Activated gamma-delta T cell (primary cell): ENCODE measurements around the gene MYRIP.
"Not testable (repeated sequence)": the region's sequence is repeated elsewhere in the genome, so short reads cannot be mapped to it uniquely, and the experiment has no call there.

Experiments
- DNase-seq: peaks from one replicate; lab custom pipeline; 2025; lab: John Stamatoyannopoulos, UW

MYRIP gene

DNA sequence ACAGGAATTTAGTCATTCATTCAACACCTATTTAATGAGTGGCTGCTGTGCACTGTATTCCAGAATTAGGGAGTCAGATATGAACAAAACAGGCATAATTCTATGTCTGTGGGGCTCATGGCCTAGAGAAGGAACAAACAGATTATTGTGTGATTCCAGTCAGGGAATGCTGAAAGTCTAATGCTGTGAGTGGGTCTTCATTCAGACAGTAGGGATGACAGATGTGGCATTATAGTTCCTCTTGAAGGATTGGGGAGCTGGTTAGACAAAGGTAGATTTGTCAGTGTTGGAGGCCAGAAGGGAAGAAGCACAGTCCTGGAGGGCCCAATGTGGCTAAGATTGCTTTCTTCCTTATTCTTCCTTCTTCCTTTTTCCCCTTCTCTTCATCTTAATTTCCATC, 273.7 kb downstream of the MYRIP start:
- DNase-seq = no peak

DNA sequence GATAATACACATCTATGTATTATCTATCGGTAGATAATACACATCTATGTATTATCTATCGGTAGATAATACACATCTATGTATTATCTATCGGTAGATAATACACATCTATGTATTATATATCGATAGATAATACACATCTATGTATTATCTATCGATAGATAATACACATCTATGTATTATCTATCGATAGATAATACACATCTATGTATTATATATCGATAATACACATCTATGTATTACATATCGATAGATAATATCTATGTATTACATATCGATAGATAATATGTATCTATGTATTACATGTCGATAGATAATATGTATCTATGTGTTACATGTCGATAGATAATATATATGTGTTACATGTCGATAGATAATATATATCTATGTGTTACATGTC, 275.0 kb downstream of the MYRIP start:
- DNase-seq = not testable (repeated sequence)

DNA sequence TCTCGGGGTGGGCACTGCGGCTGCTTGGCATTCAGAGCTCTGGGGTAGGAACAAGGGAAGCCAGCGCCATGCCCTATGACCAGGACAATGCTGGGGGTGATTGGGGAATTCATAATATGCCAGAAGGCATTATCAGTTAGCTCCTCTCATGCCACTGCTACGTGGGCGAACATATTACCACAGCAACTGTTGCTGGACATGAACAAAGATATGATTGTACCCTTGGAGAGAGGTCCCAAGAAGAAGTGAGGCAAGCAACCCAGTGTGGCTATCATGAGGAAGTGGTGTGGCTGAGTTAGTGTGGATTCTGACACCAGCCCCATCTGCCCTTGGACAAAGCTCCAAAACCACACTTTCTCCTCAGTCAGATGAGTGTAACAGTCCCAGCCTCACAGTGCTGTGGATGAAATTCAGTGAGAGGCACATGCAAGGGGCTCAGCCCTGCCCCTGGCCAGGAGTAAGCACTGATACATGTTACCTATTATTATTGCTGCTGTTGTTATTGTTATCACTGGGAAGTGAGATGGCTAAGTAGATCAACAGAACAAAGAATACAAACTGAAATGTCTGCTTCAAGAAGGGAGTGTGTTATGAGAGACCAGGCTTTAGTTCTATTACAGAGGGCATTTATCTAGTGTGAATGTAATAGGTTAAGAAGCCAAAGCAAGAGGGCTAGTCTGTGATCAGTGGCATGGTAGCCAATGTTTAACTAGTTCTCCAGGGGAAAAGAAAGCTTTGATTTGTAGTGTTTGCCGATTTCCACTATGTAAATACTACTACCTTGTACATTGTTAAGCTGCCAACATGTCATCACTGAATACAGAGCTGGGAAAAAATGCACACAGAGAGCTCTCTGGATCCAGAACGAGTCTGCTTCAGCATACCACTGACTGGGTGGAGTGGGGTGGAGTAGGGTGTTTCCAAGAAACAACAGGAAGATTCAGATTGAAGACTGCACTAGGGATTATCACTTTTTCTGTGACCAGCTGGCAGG, 277.8 kb downstream of the MYRIP start:
- no peak for DNase-seq

DNA sequence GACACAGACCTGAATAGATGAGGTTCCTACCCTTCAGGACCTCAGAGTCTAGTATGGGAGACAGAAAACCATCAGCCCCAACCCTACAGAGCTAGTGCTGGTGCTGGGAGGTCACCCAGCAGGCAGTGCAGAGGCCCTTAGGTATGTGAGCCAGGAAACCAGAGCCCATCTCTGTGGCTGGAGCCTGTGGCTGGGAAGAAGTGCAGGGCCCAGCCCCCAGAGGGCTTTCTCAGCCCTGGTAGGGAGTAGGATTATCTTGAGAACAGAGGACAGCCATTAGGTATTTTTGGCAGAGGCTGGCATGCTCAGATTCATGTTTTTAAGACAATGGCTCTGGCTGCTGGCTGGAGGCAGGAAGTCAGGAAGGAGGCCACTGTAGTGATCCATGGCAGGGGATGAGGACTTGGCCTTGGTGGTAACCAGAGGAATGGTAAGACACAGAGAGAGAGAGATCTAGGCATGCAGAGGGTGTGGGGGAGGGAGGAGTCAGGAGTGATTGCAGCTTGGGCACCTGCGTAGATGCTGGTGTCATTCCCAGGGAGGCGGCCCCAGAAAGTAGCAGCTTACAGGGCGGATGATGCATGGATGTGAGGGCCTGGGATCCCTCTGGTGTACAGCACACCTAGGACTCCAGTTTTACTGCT, 279.2 kb downstream of the MYRIP start:
- no peak for DNase-seq

DNA sequence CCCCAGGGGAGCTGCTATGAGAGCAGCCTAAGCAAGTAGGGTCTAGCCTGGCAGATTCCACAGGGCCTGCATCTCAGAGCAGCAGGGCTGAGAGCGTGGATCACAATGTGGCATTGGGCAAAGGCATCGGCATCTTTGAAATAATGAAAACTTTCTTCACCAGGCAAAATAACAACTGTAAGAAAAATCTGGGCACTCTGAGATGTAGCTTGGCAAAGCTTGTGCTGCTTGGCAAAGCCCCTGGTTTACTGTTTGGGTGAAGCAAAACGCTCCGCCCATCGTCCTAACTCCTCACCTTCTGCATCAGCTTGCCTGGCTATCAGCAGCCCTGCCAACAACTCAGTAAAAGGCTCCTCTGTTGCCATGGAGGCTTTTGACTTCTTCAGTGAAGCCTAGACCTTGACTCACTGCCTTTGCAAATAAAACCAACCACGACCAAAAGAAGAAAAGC, 287.3 kb downstream of the MYRIP start:
- DNase-seq = no peak

DNA sequence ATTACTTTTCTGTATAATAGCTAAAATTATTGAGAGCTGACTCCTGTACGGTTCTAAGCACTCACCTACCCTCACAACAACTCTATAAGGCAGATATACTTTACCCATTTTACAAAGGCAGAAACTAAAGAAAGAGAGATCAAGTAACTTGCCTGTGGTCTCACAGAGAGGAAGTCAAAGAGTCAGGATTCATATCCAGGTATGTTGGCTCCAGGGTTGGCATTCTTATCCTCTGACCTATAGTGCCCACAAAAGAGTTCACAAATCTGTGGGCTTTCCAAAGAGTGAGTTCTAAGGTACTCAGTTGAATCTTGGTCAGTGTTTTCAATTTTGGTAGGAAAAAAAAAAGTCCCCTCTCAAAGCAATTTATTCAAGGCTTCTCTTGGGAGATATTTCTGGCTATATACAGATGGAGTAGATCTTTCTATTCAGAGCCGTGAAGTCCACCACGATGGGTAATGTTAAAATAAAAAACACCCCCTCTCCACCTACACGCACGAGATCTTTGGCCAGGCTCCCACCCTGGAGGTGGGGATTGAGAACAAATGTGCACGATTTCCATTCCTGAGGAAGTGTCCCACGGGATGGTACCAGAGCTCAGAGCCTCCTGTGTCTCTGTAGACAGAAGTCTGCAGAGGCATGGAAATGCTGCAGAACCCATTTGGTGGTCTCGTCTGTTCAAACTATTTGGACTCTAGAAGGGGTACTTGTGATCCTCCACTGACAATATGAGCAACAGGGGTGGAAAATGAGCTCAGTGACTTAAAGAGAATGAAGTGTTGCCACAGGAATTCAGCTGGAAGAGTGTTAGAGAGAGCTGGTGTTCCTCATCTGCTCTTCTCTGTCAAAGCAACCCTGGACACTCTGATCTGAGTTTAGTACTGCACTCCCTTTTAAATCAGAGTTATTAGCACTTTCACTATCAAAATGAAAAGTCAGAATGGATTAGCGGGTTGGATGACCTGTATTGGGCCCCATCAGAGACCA, 288.0 kb downstream of the MYRIP start:
- no peak for DNase-seq

DNA sequence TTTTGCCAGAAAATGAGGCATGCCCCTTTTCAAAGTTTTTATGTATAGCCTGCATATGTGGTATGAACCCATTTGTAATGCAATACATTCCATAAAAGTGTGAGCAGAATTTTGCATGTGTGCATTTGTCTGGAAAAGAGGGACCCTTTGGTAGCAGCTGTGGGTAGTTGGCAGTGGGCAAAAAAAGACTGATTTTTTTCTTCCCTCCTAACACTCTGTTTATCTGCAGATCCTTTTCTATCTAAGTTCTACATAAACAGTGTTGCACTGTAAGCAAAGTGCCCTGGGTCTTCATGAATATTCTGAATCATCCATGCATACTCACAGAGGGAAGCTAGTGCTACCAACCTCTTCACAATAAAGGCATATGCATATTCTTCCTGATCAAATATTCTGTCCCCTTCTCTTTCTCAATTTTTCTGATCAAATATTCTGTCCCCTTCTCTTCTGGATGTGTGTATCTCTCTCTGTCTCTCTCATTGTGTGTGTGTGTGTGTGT, 288.9 kb downstream of the MYRIP start:
- DNase-seq = no peak

DNA sequence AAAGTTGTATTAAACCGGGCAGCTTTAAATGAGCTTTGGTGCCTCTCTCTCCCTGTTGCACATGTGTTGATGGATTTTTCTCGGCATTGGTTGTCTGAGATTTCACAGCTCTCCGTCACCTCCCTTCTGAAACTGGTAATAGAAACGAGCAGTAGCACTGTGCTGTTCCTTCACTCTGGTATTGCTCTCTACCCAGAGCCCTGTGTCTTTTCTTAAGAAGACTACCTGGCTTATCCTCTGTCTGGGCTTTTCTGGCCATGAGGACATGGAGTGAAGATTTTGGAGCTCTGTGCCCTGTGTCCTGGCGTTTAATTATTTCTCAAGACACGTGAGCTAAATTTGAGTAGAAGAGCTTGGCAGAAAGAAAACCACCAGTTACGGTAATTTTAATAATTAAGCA, 290.5 kb downstream of the MYRIP start:
- no peak for DNase-seq

DNA sequence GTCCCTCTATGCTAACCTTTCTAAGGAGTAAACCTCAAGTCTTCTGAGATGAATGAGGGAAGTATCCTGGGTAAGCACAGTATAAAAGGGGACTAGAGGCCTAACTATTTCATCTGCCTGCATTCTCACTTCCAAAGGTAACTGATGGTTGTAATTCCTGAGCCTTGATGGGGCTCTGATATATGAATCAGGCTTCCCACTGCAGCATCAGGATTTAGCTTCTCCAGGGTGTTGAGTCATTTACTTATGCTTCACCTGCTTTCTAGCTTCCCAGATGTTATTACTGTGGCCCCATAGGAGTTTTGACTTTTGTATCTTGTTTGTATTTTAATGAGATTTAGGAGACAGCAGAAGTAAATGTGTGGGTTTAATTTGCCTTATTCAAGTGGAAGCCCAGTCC, 292.8 kb downstream of the MYRIP start:
- DNase-seq = no peak

DNA sequence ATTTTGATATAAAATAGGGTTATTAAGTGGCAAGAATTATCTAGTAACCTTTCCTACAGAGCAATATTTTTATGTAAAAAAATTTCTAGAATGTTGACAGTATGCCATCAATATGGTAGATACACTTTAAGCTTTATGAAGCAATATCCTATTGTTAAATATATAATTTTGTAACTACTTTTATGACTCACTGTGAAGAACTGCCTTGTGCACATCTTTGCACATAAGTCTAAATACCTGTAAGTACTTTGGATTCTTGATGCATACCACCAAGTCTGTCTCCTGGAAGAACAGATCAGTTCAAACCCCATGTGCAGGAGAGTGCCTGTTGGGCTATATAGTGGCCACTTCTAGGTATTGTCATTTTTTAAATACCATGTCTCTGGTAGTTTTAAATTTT, 294.4 kb downstream of the MYRIP start:
- no peak for DNase-seq

DNA sequence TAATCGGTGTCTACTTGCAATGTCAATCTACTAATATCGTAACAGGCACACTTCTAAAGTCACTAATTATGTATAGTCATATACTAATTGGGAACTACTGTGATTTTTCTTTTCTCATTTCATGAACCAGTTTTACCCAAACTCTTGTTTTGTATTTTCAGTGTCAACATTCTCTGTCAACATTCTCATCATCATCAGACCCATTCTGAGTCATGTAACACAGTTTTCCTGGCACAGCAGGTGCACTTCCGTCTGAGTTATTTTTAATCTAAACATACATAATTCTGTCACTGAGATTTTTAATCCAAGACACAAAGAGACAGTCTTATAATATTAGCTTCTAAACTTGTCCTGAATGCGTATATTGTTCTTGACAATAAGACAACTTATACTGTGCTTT, 295.0 kb downstream of the MYRIP start:
- no peak for DNase-seq

DNA sequence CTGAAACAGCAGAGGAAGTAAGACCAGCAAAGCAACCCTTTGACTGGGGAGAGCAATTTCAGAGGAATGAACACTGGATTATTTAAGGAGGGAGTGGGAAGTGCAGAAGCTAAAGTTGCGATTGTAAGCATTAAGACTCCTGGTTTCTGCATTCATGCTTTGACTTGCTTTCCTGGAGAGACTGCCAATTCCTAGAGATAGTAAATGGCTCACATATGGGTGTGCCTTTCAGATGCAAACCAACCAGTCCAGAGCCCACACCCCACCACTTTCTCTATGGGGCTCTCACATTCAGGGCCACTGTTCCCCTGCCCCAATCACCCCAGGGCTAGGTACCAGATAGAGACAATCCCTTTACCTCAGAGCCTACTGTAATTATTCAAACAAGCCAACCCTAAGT, 299.2 kb downstream of the MYRIP start:
- no peak for DNase-seq

DNA sequence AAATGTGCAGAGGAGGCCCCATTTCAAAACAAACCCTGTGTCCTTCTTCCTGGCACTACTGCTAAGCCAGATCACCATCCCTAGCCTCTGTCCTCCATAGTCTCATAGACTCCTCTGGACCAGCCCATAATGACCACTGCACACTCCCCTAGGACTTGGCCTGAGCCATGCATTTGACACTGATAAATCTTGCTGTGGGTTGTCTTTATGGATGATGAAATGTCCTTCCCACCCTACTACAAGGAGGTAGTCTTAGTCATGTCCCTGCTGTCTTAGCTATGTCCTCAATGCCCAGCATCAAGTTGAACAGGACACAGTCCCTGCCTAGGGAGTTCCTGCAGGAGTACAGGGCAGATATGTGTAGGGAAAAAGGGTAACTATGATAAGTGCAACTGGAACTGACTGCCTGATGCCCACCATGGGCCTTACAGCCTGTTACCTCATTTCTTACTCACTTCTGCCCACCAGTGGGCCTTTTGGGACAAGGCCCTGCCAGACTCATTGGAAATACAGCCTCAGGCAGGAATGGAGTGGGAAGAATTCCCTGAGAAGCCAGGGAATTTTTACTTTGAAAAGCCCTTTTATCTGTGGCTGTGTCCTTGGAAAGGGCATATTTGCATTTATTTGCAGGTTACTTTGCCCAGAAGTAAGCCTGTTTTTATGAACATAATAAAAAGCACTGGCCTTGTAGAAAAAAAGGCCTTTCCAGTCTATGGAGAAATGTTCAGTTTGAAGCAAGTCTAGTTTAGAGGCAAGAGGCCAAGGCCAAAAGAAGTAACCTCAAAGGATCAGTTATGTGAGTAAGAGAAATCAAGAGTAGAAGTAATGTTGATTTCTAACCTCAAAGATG, 300.5 kb downstream of the MYRIP start:
- no peak for DNase-seq

DNA sequence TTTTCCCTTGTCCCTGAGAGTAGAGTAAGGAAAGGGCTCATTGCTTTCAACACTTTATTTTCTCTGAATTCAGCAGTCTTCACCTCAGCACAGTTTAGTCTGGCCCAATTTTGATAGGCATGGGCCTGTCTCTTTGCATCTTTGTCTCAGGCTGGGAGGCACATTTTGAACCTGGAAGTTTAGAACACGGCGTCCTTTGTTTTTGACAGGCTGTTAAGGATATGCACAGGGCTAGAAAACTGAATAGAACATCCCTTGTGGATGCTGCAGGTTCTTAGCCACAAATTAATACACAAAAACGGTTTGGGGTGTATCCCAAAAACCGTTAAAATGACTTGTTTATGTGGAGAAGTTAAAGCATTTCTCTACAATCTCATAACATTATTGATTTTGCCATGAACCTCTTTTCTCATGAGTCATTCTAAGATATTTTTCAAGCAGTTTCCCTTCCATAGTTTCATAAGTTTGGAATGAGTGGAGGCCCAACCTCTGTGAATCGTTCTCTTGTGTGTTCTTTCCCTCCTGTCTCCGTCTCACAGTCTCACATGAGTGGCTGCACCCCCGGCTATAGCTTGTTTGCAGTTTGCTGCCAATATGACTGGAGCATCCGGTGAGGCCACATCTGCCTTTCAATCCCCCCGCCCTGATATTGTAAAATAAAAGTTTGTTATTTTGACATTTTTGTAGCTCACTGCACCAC, 307.2 kb downstream of the MYRIP start:
- no peak for DNase-seq

DNA sequence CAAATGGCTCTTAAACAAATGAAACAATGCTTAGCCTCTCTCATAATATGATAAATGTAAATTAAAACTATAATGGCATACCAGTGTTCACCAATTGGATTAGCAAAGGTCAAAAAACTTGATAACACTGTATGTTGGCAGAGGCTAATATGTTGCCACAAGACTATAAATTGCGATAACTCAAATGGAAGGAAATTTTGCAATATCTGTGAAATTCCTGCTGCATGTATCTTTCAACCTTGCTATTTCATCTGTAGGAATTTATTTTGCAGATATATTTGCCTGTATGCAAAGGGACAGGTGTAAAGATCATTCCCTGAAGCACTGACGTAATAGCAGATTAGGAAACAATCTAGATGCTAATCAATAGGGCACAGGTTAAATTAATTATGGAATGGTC, 308.7 kb downstream of the MYRIP start:
- DNase-seq = no peak

DNA sequence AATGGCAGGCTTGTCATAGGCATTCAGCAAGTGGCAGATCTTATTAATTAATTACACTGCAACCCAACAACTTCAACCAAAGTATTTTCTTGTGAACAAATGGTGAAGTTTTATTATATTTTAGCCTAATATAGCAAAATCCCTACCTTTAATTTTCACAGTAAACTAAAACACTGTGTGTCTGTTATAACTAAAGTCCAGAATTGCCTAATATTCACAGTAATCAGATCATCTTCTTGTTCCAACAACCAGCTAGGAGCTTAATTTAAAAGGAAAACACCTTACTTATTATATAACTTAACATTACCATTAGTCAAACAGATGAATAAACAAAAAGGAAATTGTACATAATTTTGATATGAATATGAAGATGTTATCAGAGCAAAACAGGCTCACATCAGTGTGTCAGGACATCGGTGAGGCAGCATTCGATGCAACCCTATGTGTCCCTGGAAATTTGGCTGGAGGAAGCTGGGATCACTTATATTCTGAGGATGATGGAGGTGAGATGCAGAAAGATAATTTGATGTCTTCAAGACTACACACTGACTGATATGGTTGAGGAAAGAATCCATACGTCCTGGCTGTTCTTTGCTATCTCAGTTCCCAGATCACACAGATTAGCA, 310.8 kb downstream of the MYRIP start:
- no peak for DNase-seq

DNA sequence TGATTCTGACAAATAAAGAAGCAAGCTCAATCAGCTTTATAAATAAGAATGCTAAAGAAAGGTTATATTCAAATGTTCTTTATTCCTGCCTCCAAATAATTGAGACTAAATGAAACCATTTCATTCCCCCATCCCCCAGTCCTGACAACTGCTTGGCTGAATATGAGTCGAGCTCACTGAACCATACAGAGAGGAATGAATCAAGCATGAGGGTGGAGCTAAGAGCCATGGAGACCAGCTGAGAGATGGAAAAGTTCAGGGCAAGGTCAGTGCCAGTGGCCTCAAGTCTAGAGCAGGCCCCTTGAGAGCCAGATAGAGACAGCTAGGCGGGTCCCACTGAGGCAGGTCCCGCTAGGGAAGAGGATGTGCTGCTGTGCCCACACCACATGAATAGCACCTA, 311.4 kb downstream of the MYRIP start:
- no peak for DNase-seq

DNA sequence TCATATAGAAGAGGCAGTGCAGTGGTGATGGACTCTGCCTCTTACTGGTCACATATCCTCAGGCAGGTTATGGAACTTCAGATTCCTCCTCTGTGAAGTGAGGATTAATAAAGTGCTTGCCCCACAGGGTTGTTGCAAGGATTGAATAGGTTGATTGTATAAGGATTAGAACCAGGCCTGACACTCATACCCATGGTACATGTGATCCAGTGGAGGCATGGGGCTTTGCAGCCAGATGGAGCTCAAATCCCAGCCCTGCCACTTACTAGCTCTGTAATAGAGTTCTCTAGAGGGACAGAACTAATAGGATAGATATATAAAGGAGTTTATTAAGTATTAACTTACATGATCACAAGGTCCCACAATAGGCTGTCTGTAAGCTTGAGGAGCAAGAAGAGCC, 315.5 kb downstream of the MYRIP start:
- no peak for DNase-seq

DNA sequence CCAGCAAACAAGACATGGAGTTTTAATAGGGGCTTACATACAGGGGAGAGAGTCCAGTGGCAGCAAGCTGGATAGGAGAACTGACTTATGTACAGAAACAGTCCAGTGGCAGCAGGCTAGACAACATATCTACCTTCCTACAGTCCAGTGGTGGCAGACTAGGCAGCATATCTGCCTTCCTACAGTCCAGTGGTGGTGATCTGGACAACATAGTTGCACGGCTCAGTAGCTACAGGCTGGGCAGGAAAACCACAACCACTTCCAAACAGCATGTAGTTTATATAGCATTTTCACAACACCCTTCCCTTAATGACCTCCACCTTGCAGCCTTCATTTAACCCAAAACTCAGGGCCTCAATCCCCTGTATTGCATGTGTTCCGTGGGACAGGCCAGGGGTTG, 318.8 kb downstream of the MYRIP start:
- DNase-seq = no peak

DNA sequence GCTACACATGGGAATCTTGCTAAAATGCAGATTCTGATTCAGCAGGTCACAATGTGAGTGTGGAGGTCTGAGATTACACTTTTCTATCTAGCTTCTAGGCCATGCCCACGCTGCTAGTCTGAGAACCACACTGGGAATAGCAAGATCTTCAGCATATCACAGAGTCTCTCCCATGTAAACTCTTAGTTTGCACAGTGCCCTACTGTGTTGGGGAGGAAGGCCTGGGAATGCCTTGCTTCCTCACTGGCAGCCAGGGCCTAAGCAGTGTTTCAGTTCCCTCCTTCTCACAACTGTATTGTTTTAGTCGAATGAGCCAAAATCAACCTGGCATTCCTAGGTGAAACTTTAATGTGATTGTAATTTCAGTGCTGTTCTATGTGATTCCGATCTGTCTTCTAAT, 320.1 kb downstream of the MYRIP start:
- DNase-seq = no peak
